Prostate gland (tissue), 2 donors: ENCODE results near the gene WNT5A. TPM values are rescaled to one million over a fixed set of nuclear protein-coding genes. Genes with fewer than 3 reads are reported as not detected.
A peak's percentile ranks its signal among the peaks of the same experiment; 100 is the strongest.

Experiments used
- DNase-seq: peaks from one replicate; pipeline ENCODE4 v3.0.0-alpha.2; 2019; ENCODE audit warnings: low spot score
- H3K27ac ChIP-seq, 2 donors: fragments of 200-600 bp; sonication (generic); 2 replicates each; pipeline ENCODE4 v1.5.1; 2017 to 2019
- H3K27me3 ChIP-seq: fragments of 200-600 bp; sonication (generic); replicated peaks from 2 replicates; pipeline ENCODE4 v1.5.1; 2019; ENCODE audit not compliant: insufficient read depth
- H3K36me3 ChIP-seq, 2 donors: fragments of 200-600 bp; sonication (generic); 1 replicate in 1 of 2; 2 replicates in 1 of 2; pipeline versions ENCODE4 v1.5.1 to v1.8.1; 2017 to 2019
- H3K4me1 ChIP-seq: fragments of 200-600 bp; sonication (generic); replicated peaks from 2 replicates; pipeline ENCODE4 v1.5.1; 2019
- H3K4me3 ChIP-seq, 2 donors: fragments of 200-600 bp; sonication (generic); 2 replicates each; pipeline ENCODE4 v1.5.1; 2017 to 2019
- H3K9me3 ChIP-seq: fragments of 200-600 bp; sonication (generic); 2 replicates; pipeline ENCODE4 v1.5.1; 2017
- POLR2A ChIP-seq: fragments of 450-650 bp; IDR thresholded peaks from one replicate; pipeline ENCODE4 v1.6.1; 2016; ENCODE audit warnings: antibody characterized with exemption, mild to moderate bottlenecking
- POLR2AphosphoS5 ChIP-seq: sonication (generic); formaldehyde crosslinking; IDR thresholded peaks from one replicate; pipeline ENCODE4 v1.6.1; 2017; ENCODE audit warnings: antibody characterized with exemption
- WGBS: methylation state at CpG from one replicate; pipeline ENCODE4 v1.1.5; 2018; 5-methylcytosine and 5-hydroxymethylcytosine counted together
- intact Hi-C: fragments of 100-400 bp; cut with DNase I; formaldehyde crosslinking; loops from one replicate; pipeline ENCODE4 v1.14.2; 2022
- total RNA-seq, 2 donors: library from RNA; depleted of rRNA; stranded (reverse); fragments of >200 nt; gene quantifications; one replicate each; pipeline ENCODE4 v1.1.0, GENCODE V29; 2016
- TF ChIP-seq, protein P1 (sequence below), 4 experiments: fragments of 200-600 bp in 2 of 4; fragments of 450-650 bp in 2 of 4; sonication (generic) in 2 of 4; IDR thresholded peaks; 1 replicate in 3 of 4; 2 replicates in 1 of 4; pipeline ENCODE4 v1.5.1; 2016 to 2019; ENCODE audit warnings: antibody characterized with exemption in 4 of 4, mild to moderate bottlenecking in 2 of 4, moderate library complexity in 2 of 4

Gene WNT5A
- total RNA-seq, 2 donors from 2014 or later: 9.5 to 14.3 TPM

DNA sequence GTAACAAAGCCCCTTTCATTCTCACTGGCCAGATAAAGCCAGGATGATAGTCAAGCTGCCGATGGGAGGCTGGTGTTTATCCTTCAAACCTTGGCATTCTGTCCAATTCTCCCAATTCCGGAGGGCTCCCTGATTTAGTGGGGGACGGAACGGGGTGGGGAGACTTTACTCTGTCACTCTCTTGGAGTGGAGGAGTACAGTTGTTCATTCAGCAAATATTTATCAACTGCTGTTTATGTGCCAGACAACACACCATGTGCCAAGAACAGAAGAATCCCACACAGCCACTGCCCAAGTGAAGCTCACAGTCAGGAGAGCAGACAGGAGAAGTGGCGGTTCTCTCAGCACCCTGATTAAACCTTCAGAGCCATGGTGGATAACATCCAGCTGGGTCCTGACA is 63.3 kb downstream of the WNT5A start:
- H3K27me3 ChIP-seq: no peaks in the 10 kb centered on the region
- TF ChIP-seq, protein P1, sequence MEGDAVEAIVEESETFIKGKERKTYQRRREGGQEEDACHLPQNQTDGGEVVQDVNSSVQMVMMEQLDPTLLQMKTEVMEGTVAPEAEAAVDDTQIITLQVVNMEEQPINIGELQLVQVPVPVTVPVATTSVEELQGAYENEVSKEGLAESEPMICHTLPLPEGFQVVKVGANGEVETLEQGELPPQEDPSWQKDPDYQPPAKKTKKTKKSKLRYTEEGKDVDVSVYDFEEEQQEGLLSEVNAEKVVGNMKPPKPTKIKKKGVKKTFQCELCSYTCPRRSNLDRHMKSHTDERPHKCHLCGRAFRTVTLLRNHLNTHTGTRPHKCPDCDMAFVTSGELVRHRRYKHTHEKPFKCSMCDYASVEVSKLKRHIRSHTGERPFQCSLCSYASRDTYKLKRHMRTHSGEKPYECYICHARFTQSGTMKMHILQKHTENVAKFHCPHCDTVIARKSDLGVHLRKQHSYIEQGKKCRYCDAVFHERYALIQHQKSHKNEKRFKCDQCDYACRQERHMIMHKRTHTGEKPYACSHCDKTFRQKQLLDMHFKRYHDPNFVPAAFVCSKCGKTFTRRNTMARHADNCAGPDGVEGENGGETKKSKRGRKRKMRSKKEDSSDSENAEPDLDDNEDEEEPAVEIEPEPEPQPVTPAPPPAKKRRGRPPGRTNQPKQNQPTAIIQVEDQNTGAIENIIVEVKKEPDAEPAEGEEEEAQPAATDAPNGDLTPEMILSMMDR (IDR thresholded peaks at IDR 0.05): no peak
- TF ChIP-seq POLR2AphosphoS5: no peak
- TF ChIP-seq POLR2A: no peak
- intact Hi-C loops: no loop called here

GRCh38 chr3:55417211-55417610 is 69.9 kb downstream of the WNT5A start:
- Histone ChIP-seq H3K27me3 (no peaks in the 10 kb centered on the region), H3K27ac (no peak overlapping the region), H3K4me1 (no peaks in the 10 kb centered on the region), H3K36me3 (no peaks in the 10 kb centered on the region), H3K4me3 (no peak overlapping the region), H3K9me3 (no peaks in the 10 kb centered on the region)
- TF ChIP-seq POLR2A: no peak
- TF ChIP-seq, protein P1 (IDR thresholded peaks at IDR 0.05): no peak
- TF ChIP-seq POLR2AphosphoS5: peak; percentile 5
- intact Hi-C loops: no loop called here
- no peak for DNase-seq
- WGBS: 45% methylated on average over 1 of the region's 1 CpG

More for the DNA sequence above, 63.3 kb downstream of the WNT5A start:
- WGBS: 32% methylated on average over 5 of the region's 5 CpGs
- no peaks in the 10 kb centered on the region for H3K9me3 ChIP-seq
- H3K4me1 ChIP-seq: no peaks in the 10 kb centered on the region
- DNase-seq: peak; percentile 9
- H3K27ac ChIP-seq: no peak overlapping the region
- H3K4me3 ChIP-seq: no peak overlapping the region
- H3K36me3 ChIP-seq: no peaks in the 10 kb centered on the region

- intact Hi-C loops: no loop called here
- TF ChIP-seq POLR2A (no peak), POLR2AphosphoS5 (no peak)
- TF ChIP-seq, protein P1 (IDR thresholded peaks at IDR 0.05): no peak
- 38% methylated on average over 3 of the region's 3 CpGs for WGBS
Measured at GRCh38 chr3:55416331-55416821, 70.7 kb downstream of the WNT5A start.

More at GRCh38 chr3:55416331-55416821, 70.7 kb downstream of the WNT5A start:
- Histone ChIP-seq H3K27me3 (no peaks in the 10 kb centered on the region), H3K4me3 (no peak overlapping the region), H3K27ac (no peak overlapping the region), H3K36me3 (no peaks in the 10 kb centered on the region), H3K9me3 (no peaks in the 10 kb centered on the region), H3K4me1 (no peaks in the 10 kb centered on the region)
- DNase-seq: no peak
